Smooth muscle cell (in vitro differentiated cells): Measurements from ENCODE around the gene ZNF735. TPM values are rescaled to one million over a fixed set of nuclear protein-coding genes. Genes with fewer than 3 reads are reported as not detected.
"Not testable (repeated sequence)": the region's sequence is repeated elsewhere in the genome, so short reads cannot be mapped to it uniquely, and the experiment has no call there.

ENCODE experiments used
- DNase-seq: peaks from one replicate; lab custom pipeline; 2025; ENCODE audit not compliant: unreplicated experiment; lab: John Stamatoyannopoulos, UW
- H2AFZ ChIP-seq: fragments of 200-600 bp; sonication (generic); 2 replicates; pipeline ENCODE4 v1.6.0; 2016; ENCODE audit warnings: antibody characterized with exemption, low read depth, mild to moderate bottlenecking
- H3F3A ChIP-seq: fragments of 200-600 bp; sonication (generic); 2 replicates; pipeline ENCODE4 v1.6.0; 2017; ENCODE audit warnings: antibody characterized with exemption, low read depth
- H3K27ac ChIP-seq: fragments of 200-600 bp; sonication (generic); 2 replicates; pipeline ENCODE4 v1.5.1; 2016; ENCODE audit warnings: low read depth, mild to moderate bottlenecking
- H3K27me3 ChIP-seq: fragments of 200-600 bp; sonication (generic); 2 replicates; pipeline ENCODE4 v1.6.1; 2016; ENCODE audit warnings: low read depth, mild to moderate bottlenecking
- H3K36me3 ChIP-seq: fragments of 200-600 bp; sonication (generic); 2 replicates; pipeline ENCODE4 v1.5.1; 2016; ENCODE audit warnings: low read depth
- H3K4me1 ChIP-seq: fragments of 200-600 bp; sonication (generic); 2 replicates; pipeline ENCODE4 v1.5.1; 2016; ENCODE audit warnings: low read depth
- H3K4me2 ChIP-seq: fragments of 200-600 bp; sonication (generic); 2 replicates; pipeline ENCODE4 v1.6.0; 2016; ENCODE audit warnings: mild to moderate bottlenecking
- H3K4me3 ChIP-seq: fragments of 200-600 bp; sonication (generic); 2 replicates; pipeline ENCODE4 v1.5.1; 2016; ENCODE audit warnings: mild to moderate bottlenecking
- H3K79me2 ChIP-seq: fragments of 200-600 bp; sonication (generic); 2 replicates; pipeline ENCODE4 v1.6.0; 2016; ENCODE audit warnings: low read depth, mild to moderate bottlenecking
- H3K9ac ChIP-seq: fragments of 200-600 bp; sonication (generic); 2 replicates; pipeline ENCODE4 v1.6.0; 2016; ENCODE audit warnings: low read depth
- H3K9me3 ChIP-seq: fragments of 200-600 bp; sonication (generic); replicated peaks from 2 replicates; pipeline ENCODE4 v1.5.1; 2016; ENCODE audit warnings: low read depth
- H4K20me1 ChIP-seq: fragments of 200-600 bp; sonication (generic); 2 replicates; pipeline ENCODE4 v1.6.0; 2016; ENCODE audit warnings: low read depth
- WGBS: methylation state at CpG from one replicate; pipeline ENCODE4 v1.1.7; 2016; ENCODE audit warnings: low lambda C conversion rate; 5-methylcytosine and 5-hydroxymethylcytosine counted together
- polyA plus RNA-seq: library from polyadenylated mRNA; unstranded; fragments of >200 nt; fragmentation: Nextera tagmentation; extraction: Ambion mirVana; gene quantifications from 2 replicates; pipeline ENCODE4 v1.2.1, GENCODE V29; 2016
- total RNA-seq: library from RNA; depleted of rRNA; stranded (reverse); fragments of >200 nt; gene quantifications from 2 replicates; pipeline ENCODE4 v1.2.3, GENCODE V29; 2014
- TF ChIP-seq, protein P1 (sequence below): fragments of 200-600 bp; sonication (generic); IDR thresholded peaks from 2 replicates; pipeline ENCODE4 v1.5.1; 2017; ENCODE audit warnings: borderline replicate concordance, mild to moderate bottlenecking, antibody characterized with exemption; ENCODE audit not compliant: insufficient read depth, poor library complexity, severe bottlenecking

ZNF735 gene
- total and polyA plus RNA-seq, 2 experiments from 2014 or later, result not detected

DNA sequence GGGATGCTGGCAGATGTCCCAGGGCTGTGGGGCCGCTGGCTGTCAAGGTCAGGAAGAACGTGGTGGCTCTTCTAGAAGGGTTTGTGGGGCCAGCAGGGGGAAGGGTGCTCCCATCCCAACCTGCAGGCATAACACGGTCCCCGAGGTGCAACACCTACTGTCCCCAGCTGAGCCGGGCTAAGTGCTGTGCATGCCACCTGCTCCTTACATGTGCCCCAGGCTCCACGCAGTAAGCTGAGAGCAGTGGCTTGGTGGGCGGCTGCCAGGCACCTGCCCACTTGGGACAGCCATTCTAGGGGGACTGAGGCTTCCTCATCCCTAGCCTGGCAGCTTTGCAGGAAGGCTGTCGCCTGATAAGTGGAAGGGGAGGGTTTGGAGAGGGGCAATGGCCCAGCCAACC is 14.2 kb upstream of the ZNF735 start:
- Histone ChIP-seq H2AFZ (no peak overlapping the region), H3K79me2 (no peaks in the 10 kb centered on the region)
- WGBS, result 70% methylated on average over 8 of the region's 8 CpGs

DNA sequence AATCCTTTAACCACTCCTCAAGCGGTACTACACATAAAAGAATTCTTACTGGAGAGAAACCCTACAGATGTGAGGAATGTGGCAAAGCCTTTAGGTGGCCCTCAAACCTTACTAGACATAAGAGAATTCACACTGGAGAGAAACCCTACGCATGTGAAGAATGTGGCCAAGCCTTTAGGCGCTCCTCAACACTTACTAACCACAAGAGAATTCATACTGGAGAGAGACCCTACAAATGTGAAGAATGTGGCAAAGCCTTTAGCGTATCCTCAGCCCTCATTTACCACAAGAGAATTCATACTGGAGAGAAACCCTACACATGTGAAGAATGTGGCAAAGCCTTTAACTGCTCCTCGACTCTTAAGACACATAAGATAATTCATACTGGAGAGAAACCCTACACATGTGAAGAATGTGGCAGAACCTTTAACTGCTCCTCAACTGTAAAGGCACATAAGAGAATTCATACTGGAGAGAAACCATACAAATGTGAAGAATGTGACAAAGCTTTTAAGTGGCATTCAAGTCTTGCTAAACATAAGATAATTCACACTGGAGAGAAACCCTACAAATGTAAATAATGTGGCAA is 12.8 kb downstream of the ZNF735 start:
- H3K36me3 ChIP-seq, H3K79me2 ChIP-seq, H3K27me3 ChIP-seq, H2AFZ ChIP-seq, H4K20me1 ChIP-seq, H3K4me3 ChIP-seq, H3K27ac ChIP-seq, H3K4me1 ChIP-seq, H3K9ac ChIP-seq, DNase-seq, H3F3A ChIP-seq, H3K9me3 ChIP-seq, H3K4me2 ChIP-seq: not testable (repeated sequence)
- 68% methylated on average over 5 of the region's 5 CpGs for WGBS

More for the DNA sequence above, 14.2 kb upstream of the ZNF735 start:
- no peak overlapping the region for H3K27ac ChIP-seq
- TF ChIP-seq, protein P1, sequence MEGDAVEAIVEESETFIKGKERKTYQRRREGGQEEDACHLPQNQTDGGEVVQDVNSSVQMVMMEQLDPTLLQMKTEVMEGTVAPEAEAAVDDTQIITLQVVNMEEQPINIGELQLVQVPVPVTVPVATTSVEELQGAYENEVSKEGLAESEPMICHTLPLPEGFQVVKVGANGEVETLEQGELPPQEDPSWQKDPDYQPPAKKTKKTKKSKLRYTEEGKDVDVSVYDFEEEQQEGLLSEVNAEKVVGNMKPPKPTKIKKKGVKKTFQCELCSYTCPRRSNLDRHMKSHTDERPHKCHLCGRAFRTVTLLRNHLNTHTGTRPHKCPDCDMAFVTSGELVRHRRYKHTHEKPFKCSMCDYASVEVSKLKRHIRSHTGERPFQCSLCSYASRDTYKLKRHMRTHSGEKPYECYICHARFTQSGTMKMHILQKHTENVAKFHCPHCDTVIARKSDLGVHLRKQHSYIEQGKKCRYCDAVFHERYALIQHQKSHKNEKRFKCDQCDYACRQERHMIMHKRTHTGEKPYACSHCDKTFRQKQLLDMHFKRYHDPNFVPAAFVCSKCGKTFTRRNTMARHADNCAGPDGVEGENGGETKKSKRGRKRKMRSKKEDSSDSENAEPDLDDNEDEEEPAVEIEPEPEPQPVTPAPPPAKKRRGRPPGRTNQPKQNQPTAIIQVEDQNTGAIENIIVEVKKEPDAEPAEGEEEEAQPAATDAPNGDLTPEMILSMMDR, result no peak
- peaks cover 7% of the 10 kb centered on the region for H3K9me3 ChIP-seq
- H3K27me3 ChIP-seq, result no peaks in the 10 kb centered on the region
- DNase-seq, result no peak
- H3K9ac ChIP-seq, result no peak overlapping the region
- no peaks in the 10 kb centered on the region for H3K36me3 ChIP-seq
- H3K4me1 ChIP-seq, result no peaks in the 10 kb centered on the region
- no peaks in the 10 kb centered on the region for H3F3A ChIP-seq
- H4K20me1 ChIP-seq, result no peaks in the 10 kb centered on the region
- no peak overlapping the region for H3K4me2 ChIP-seq
- no peak overlapping the region for H3K4me3 ChIP-seq

DNA sequence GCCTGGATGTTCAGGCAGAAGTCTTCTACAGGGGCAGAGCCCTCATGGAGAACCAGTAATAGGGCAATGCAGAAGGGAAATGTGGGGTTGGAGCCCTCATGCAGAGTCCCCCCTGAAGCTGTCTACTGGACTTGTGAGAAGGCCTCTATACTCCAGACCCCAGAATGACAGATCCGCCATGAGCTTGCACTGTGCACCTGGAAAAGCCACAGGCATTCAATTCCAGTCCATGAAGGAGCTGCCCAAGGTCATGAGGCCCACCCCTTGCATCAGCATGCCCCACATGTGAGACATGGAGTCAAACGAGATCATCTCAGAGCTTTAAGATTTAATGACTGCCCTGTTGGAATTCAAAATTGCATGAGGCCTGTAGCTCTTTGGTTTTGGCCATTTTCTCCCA is 16.4 kb downstream of the ZNF735 start:
- H3K79me2 ChIP-seq, result no peaks in the 10 kb centered on the region
- H3K4me2 ChIP-seq, result no peak overlapping the region
- H3K4me3 ChIP-seq, result no peak overlapping the region
- H3K4me1 ChIP-seq, result no peaks in the 10 kb centered on the region
- 27% methylated on average over 2 of the region's 2 CpGs for WGBS
- no peaks in the 10 kb centered on the region for H3K27me3 ChIP-seq
- no peaks in the 10 kb centered on the region for H3F3A ChIP-seq
- H3K36me3 ChIP-seq, result no peaks in the 10 kb centered on the region
- peaks cover 8% of the 10 kb centered on the region for H3K9me3 ChIP-seq
- no peak overlapping the region for H3K27ac ChIP-seq
- no peaks in the 10 kb centered on the region for H4K20me1 ChIP-seq
- no peak overlapping the region for H3K9ac ChIP-seq
- no peak overlapping the region for H2AFZ ChIP-seq
- no peak for DNase-seq
- TF ChIP-seq, protein P1, result no peak

DNA sequence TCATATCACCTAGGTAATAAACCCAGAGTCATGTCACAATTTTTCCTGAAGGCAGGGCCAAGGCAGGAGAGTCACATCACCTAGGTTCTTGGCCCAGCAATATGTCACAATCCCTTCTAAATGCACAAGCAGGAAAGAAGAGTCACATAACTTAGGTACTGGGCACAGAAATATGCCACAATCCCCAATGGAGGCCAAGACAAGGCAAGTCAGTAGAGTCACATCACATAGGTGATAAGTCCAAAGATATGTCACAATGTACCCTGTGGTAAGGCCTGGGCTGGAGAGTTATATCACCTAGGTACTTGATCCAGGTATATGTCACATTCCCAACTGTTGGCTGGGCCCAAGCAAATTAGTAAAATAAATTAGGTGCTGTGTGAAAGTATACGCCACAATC is 21.2 kb downstream of the ZNF735 start, which contains the start of gene ZNF679:
TSS of gene ZNF679 (plus strand) at position 301 of the 400 bp plus-strand sequence. CDS start 20,644 bp downstream, outside the sequence.
- H3F3A ChIP-seq, H3K9ac ChIP-seq, H3K4me1 ChIP-seq, H3K9me3 ChIP-seq, DNase-seq, H3K4me3 ChIP-seq, H3K36me3 ChIP-seq, H3K27me3 ChIP-seq, H3K79me2 ChIP-seq, H3K4me2 ChIP-seq, H4K20me1 ChIP-seq, H3K27ac ChIP-seq, H2AFZ ChIP-seq: not testable (repeated sequence)
- WGBS, result 81% methylated on average over 1 of the region's 1 CpG
